ENCODE results near the gene HSPB6.

GRCh38 chr19:35723671-35724070 is 33.2 kb downstream of the HSPB6 start:
- TF ChIP-seq CTCF (IDR thresholded peaks at IDR 0.05; ENCODE audit: insufficient read depth, low read length) (no peak), GABPA (IDR thresholded peaks at IDR 0.05; ENCODE audit: low read depth) (no peak), POLR2AphosphoS5 (IDR thresholded peaks at IDR 0.05; ENCODE audit: low read depth) (no peak), SPI1 (IDR thresholded peaks at IDR 0.05; ENCODE audit: borderline replicate concordance, low read depth) (no peak)

All from HL-60 (cell line).